Jurkat, Clone E6-1 (cell line): ENCODE data around the gene HDAC8. TPM values are rescaled to one million over a fixed set of nuclear protein-coding genes. Genes with fewer than 3 reads are reported as not detected.
"Not testable (repeated sequence)": the region's sequence is repeated elsewhere in the genome, so short reads cannot be mapped to it uniquely, and the experiment has no call there.

Experiments used
- DNase-seq: peaks from one replicate; pipeline ENCODE4 v3.0.0-alpha.2; 2011; ENCODE audit warnings: low read depth, low spot score
- H3K4me3 ChIP-seq: 2 replicates; pipeline ENCODE4 v1.5.1; 2011; ENCODE audit warnings: mild to moderate bottlenecking, low read length, control low read depth, moderate library complexity
- polyA plus RNA-seq: library from polyadenylated mRNA; unstranded; fragments of >200 nt; gene quantifications from one replicate; pipeline ENCODE4 v1.2.1, GENCODE V29; 2012; ENCODE audit warnings: missing spikeins; ENCODE audit not compliant: insufficient read length, insufficient read depth

Gene HDAC8
- polyA plus RNA-seq = 16.5 TPM

- DNase-seq = peak; percentile 67
- H3K4me3 ChIP-seq = peak within 1 kb of the TSS; percentile 67
These were observed at the start of gene HDAC8 for GRCh38 chrX:72572248-72573157. Gene HDAC8 (minus strand): TSS chrX:72572843. CDS start chrX:72572761, 82 bp downstream.

- H3K4me3 ChIP-seq = no peak overlapping the region
- no peak for DNase-seq
These were observed 49.2 kb upstream of the HDAC8 start for GRCh38 chrX:72621625-72622485.

GRCh38 chrX:72621163-72621562 lies 48.5 kb upstream of the HDAC8 start:
- no peak for DNase-seq

GRCh38 chrX:72620550-72621145 lies 48.0 kb upstream of the HDAC8 start:
- no peak overlapping the region for H3K4me3 ChIP-seq
- DNase-seq = no peak

More at GRCh38 chrX:72621163-72621562, 48.5 kb upstream of the HDAC8 start:
- H3K4me3 ChIP-seq = no peak overlapping the region

- no peak overlapping the region for H3K4me3 ChIP-seq
- peak; percentile 1 for DNase-seq
These were observed 36.7 kb upstream of the HDAC8 start for GRCh38 chrX:72609313-72609712.

GRCh38 chrX:72604705-72605104 lies 32.1 kb upstream of the HDAC8 start:
- no peak for DNase-seq
- no peak overlapping the region for H3K4me3 ChIP-seq

- DNase-seq = no peak
- no peak overlapping the region for H3K4me3 ChIP-seq
These were observed 31.5 kb upstream of the HDAC8 start for GRCh38 chrX:72604112-72604511.

GRCh38 chrX:72591038-72591437 lies 18.4 kb upstream of the HDAC8 start:
- not testable (repeated sequence) for H3K4me3 ChIP-seq

GRCh38 chrX:72584163-72584562 lies 11.5 kb upstream of the HDAC8 start:
- H3K4me3 ChIP-seq = no peak overlapping the region
- DNase-seq = no peak

More at GRCh38 chrX:72591038-72591437, 18.4 kb upstream of the HDAC8 start:
- not testable (repeated sequence) for DNase-seq

GRCh38 chrX:72576141-72576894 lies 3.7 kb upstream of the HDAC8 start:
- DNase-seq = no peak
- no peak overlapping the region for H3K4me3 ChIP-seq

GRCh38 chrX:72573158-72573511 lies 492 bp upstream of the HDAC8 start:
- peak overlapping the region; percentile 67 for H3K4me3 ChIP-seq
- no peak for DNase-seq

GRCh38 chrX:72569786-72570185 lies 2.9 kb downstream of the HDAC8 start:
- DNase-seq = no peak
- H3K4me3 ChIP-seq = no peak overlapping the region

GRCh38 chrX:72568406-72569092 lies 4.1 kb downstream of the HDAC8 start:
- DNase-seq = peak; percentile 18
- H3K4me3 ChIP-seq = no peak overlapping the region

GRCh38 chrX:72566448-72566847 lies 6.2 kb downstream of the HDAC8 start:
- H3K4me3 ChIP-seq = no peak overlapping the region

GRCh38 chrX:72559655-72560054 lies 13.0 kb downstream of the HDAC8 start:
- DNase-seq, H3K4me3 ChIP-seq: not testable (repeated sequence)

More at GRCh38 chrX:72566448-72566847, 6.2 kb downstream of the HDAC8 start:
- DNase-seq = no peak

- DNase-seq = no peak
- H3K4me3 ChIP-seq = no peak overlapping the region
These were observed 18.0 kb downstream of the HDAC8 start for GRCh38 chrX:72554448-72555140.

- DNase-seq = not testable (repeated sequence)
These were observed 20.2 kb downstream of the HDAC8 start for GRCh38 chrX:72552443-72552842.

GRCh38 chrX:72545990-72546389 lies 26.7 kb downstream of the HDAC8 start:
- no peak for DNase-seq
- no peak overlapping the region for H3K4me3 ChIP-seq

More at GRCh38 chrX:72552443-72552842, 20.2 kb downstream of the HDAC8 start:
- H3K4me3 ChIP-seq = not testable (repeated sequence)
